HepG2 (cell line): ENCODE data around the gene MRPL36. TPM values are rescaled to one million over a fixed set of nuclear protein-coding genes. Genes with fewer than 3 reads are reported as not detected.

Experiments used
- ATAC-seq: fragments of 200-7000 bp; cut with Tn5 transposase; 3 replicates; pipeline ENCODE4 v1.9.1; 2020; ENCODE audit warnings: mild to moderate bottlenecking, moderate library complexity
- BruUV-seq: library from RNA; stranded (reverse); fragments of 400-500 nt; replicated peaks from 2 replicates; lab custom pipeline; 2021; lab: Mats Ljungman, UMichigan
- CTCF ChIA-PET: fragments of 300-600 bp; formaldehyde crosslinking; extraction: SDS; loops from one replicate; lab custom pipeline; 2021; ENCODE audit warnings: low total read pairs, inconsistent platforms, low intra/inter-chr PET ratio; lab: Yijun Ruan, JAX
- POLR2A ChIA-PET: fragments of 350-600 bp; sonication (Branson Sonifier 250); formaldehyde crosslinking; loops from one replicate; lab custom pipeline; 2020; ENCODE audit warnings: antibody characterized with exemption, inconsistent platforms; lab: Yijun Ruan, JAX
- DNase-seq: peaks from one replicate; pipeline ENCODE4 v3.0.0-alpha.2; 2015; ENCODE audit warnings: low spot score
- FAIRE-seq: peaks from 3 replicates; lab custom pipeline; 2011; peaks lifted over from hg19 to GRCh38; lab: Jason Lieb, UNC
- H2AFZ ChIP-seq: one replicate; pipeline ENCODE4 v1.6.1; 2011; ENCODE audit warnings: low read length, inconsistent platforms
- H3K27ac ChIP-seq: fragments of 300-600 bp; 3 replicates; pipeline ENCODE4 v1.8.0; 2011; ENCODE audit warnings: mixed run types, mild to moderate bottlenecking, mixed read lengths, low read length, inconsistent platforms; ENCODE audit not compliant: insufficient read depth; ENCODE audit errors: extremely low read length
- H3K27me3 ChIP-seq, 2 experiments: fragments of 200-600 bp in 1 of 2; 2 replicates in 1 of 2; 3 replicates in 1 of 2; pipeline versions ENCODE4 v1.6.0 to v1.8.0; 2011; ENCODE audit warnings: low read length in 2 of 2, mild to moderate bottlenecking in 2 of 2, moderate library complexity in 2 of 2, inconsistent platforms in 1 of 2; ENCODE audit not compliant: insufficient read depth in 2 of 2, control insufficient read depth in 1 of 2
- H3K36me3 ChIP-seq, 2 experiments: fragments of 200-600 bp in 1 of 2; replicated peaks in 1 of 2; 2 replicates in 1 of 2; 3 replicates in 1 of 2; pipeline versions ENCODE4 v1.5.1 to v1.8.0; 2011; ENCODE audit warnings: low read length in 2 of 2, inconsistent platforms in 1 of 2; ENCODE audit not compliant: insufficient read depth in 2 of 2, control insufficient read depth in 1 of 2
- H3K4me1 ChIP-seq: 2 replicates; pipeline ENCODE4 v1.5.1; 2012; ENCODE audit warnings: low read length, inconsistent platforms; ENCODE audit not compliant: insufficient read depth
- H3K4me2 ChIP-seq: 2 replicates; pipeline ENCODE4 v1.6.0; 2011; ENCODE audit warnings: low read depth, low read length, inconsistent platforms
- H3K4me3 ChIP-seq, 3 experiments: fragments of 200-600 bp in 1 of 3; sonication (generic), shearing (Covaris generic) in 1 of 3; replicated peaks in 1 of 3; 2 replicates each; pipeline ENCODE4 v1.5.1; 2011 to 2016; ENCODE audit warnings: low read length in 3 of 3, inconsistent platforms in 2 of 3, low read depth in 2 of 3, mild to moderate bottlenecking in 2 of 3, control low read depth in 1 of 3, mixed read lengths in 1 of 3; ENCODE audit not compliant: insufficient read depth in 1 of 3
- H3K79me2 ChIP-seq: one replicate; pipeline ENCODE4 v1.6.1; 2011; ENCODE audit warnings: low read length, inconsistent platforms; ENCODE audit not compliant: insufficient read depth
- H3K9ac ChIP-seq: 2 replicates; pipeline ENCODE4 v1.6.0; 2011; ENCODE audit warnings: mild to moderate bottlenecking, low read depth, low read length, inconsistent platforms; ENCODE audit not compliant: insufficient read depth
- H3K9me3 ChIP-seq: 2 replicates; pipeline ENCODE4 v1.5.1; 2012; ENCODE audit warnings: mild to moderate bottlenecking, low read length
- H4K20me1 ChIP-seq: 2 replicates; pipeline ENCODE4 v1.6.0; 2011; ENCODE audit warnings: inconsistent platforms, mild to moderate bottlenecking, low read length, moderate library complexity; ENCODE audit not compliant: insufficient read depth
- CREM ChIP-seq, 2 experiments: sonication (generic) in 1 of 2; formaldehyde crosslinking in 1 of 2; IDR thresholded peaks; 2 replicates each; pipeline versions ENCODE4 v1.4.0 to v1.6.1; 2016 to 2020; ENCODE audit warnings: antibody characterized with exemption in 1 of 2, mild to moderate bottlenecking in 1 of 2, missing genetic modification reagents in 1 of 2
- ELF4 ChIP-seq: sonication (generic); formaldehyde crosslinking; IDR thresholded peaks from 2 replicates; pipeline ENCODE4 v1.5.0; 2020; ENCODE audit warnings: missing genetic modification reagents, mild to moderate bottlenecking, moderate library complexity, borderline replicate concordance
- GLMP ChIP-seq: sonication (generic); formaldehyde crosslinking; IDR thresholded peaks from 2 replicates; pipeline ENCODE4 v1.9.0; 2021; ENCODE audit warnings: missing genetic modification reagents, mild to moderate bottlenecking, borderline replicate concordance
- MAFK ChIP-seq, 2 experiments: IDR thresholded peaks in 1 of 2; conservative IDR thresholded peaks in 1 of 2; 2 replicates each; pipeline ENCODE4 v1.6.1; 2011; ENCODE audit warnings: improper control_type of control experiment in 2 of 2, low read length in 2 of 2
- MTF1 ChIP-seq: sonication (generic); formaldehyde crosslinking; IDR thresholded peaks from 2 replicates; pipeline ENCODE4 v1.5.0; 2020; ENCODE audit warnings: missing genetic modification reagents
- RARA ChIP-seq: IDR thresholded peaks from 2 replicates; pipeline ENCODE4 v1.6.1; 2016; ENCODE audit warnings: missing genetic modification reagents, missing compliant biosample characterization
- TBX3 ChIP-seq: fragments of 450-650 bp; IDR thresholded peaks from 2 replicates; pipeline ENCODE4 v1.6.1; 2017; ENCODE audit warnings: antibody characterized with exemption, mild to moderate bottlenecking, inconsistent platforms, borderline replicate concordance
- WGBS: methylation state at CpG from one replicate; pipeline ENCODE4 v1.1.6; 2017; ENCODE audit warnings: low lambda C conversion rate; 5-methylcytosine and 5-hydroxymethylcytosine counted together
- in situ Hi-C: cut with HindIII; loops from 2 replicates; pipeline ENCODE4 v1.10.0; 2017; ENCODE audit warnings: low pct_unique_long_range_greater_than_20kb; ENCODE audit not compliant: extremely low pct_ligation_motif_present
- intact Hi-C: fragments of 100-400 bp; cut with micrococcal nuclease; formaldehyde crosslinking; loops from one replicate; pipeline ENCODE4 v1.10.0; 2022; ENCODE audit not compliant: unreplicated experiment
- polyA plus RNA-seq, 8 experiments: library from polyadenylated mRNA; depleted of rRNA in 3 of 8; stranded (reverse) in 7 of 8; unstranded in 1 of 8; fragments of >200 nt; fragmentation: Illumina TruSeq in 4 of 8; extraction: Trizol in 4 of 8; gene quantifications; 2 replicates each; pipeline versions ENCODE4 v1.2.1 to v1.2.3, GENCODE V29; 2011 to 2016; ENCODE audit warnings: low read depth in 4 of 8, missing spikeins in 1 of 8, mixed read lengths in 1 of 8; ENCODE audit not compliant: insufficient read depth in 1 of 8
- total RNA-seq, 5 experiments: library from RNA; depleted of rRNA; stranded (reverse); fragments of >200 nt; fragmentation: Illumina TruSeq; extraction: Trizol; gene quantifications; 2 replicates each; pipeline ENCODE4 v1.2.3, GENCODE V29; 2016; ENCODE audit warnings: low read depth in 1 of 5
- TF ChIP-seq, protein P1 (sequence below): sonication (generic); formaldehyde crosslinking; IDR thresholded peaks from 2 replicates; pipeline ENCODE4 v1.4.0; 2020; ENCODE audit warnings: mild to moderate bottlenecking, low read depth, missing genetic modification reagents
- TF ChIP-seq, protein P2 (sequence below): sonication (generic); formaldehyde crosslinking; IDR thresholded peaks from 2 replicates; pipeline ENCODE4 v1.5.1; 2020; ENCODE audit warnings: missing genetic modification reagents, mild to moderate bottlenecking, borderline replicate concordance

The MRPL36 gene
- total and polyA plus RNA-seq, 2 of the 13 experiments (the other 11 are each of a cell fraction or from before 2014, with no cell fraction given): 71.3 to 113 TPM

- ATAC-seq (no peak), DNase-seq (no peak)
Measured at GRCh38 chr5:1752881-1753280, 46.8 kb downstream of the MRPL36 start.

More at GRCh38 chr5:1752881-1753280, 46.8 kb downstream of the MRPL36 start:
- Histone ChIP-seq H3K9me3 (no peaks in the 10 kb centered on the region), H3K36me3 (no peaks in the 10 kb centered on the region), H3K4me2 (no peak overlapping the region), H4K20me1 (no peaks in the 10 kb centered on the region), H3K27ac (no peak overlapping the region), H3K4me3 (no peak overlapping the region), H3K27me3 (peaks cover 6 to 70% of the 10 kb centered on the region in 2 experiments; a peak in 4 of 5 replicates), H3K79me2 (no peaks in the 10 kb centered on the region), H3K4me1 (no peaks in the 10 kb centered on the region), H3K9ac (no peak overlapping the region), H2AFZ (no peak overlapping the region)
- FAIRE-seq: no peak
- 16% methylated on average over 10 of the region's 16 CpGs for WGBS
- in situ Hi-C loops (no loop called here), intact Hi-C loops (no loop called here)
- ChIA-PET POLR2A (no interaction called here), CTCF (no interaction called here)
- BruUV-seq: no TSS peak
- TF ChIP-seq, protein P1, sequence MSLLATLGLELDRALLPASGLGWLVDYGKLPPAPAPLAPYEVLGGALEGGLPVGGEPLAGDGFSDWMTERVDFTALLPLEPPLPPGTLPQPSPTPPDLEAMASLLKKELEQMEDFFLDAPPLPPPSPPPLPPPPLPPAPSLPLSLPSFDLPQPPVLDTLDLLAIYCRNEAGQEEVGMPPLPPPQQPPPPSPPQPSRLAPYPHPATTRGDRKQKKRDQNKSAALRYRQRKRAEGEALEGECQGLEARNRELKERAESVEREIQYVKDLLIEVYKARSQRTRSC (CRISPR knock-in tag): no peak
- TF ChIP-seq MAFK (conservative IDR thresholded peaks at IDR 0.05 in 1 of 2, IDR thresholded peaks at IDR 0.05 in 1 of 2; ENCODE audit: low read length in 2 of 2): no peak
- TF ChIP-seq, protein P2, sequence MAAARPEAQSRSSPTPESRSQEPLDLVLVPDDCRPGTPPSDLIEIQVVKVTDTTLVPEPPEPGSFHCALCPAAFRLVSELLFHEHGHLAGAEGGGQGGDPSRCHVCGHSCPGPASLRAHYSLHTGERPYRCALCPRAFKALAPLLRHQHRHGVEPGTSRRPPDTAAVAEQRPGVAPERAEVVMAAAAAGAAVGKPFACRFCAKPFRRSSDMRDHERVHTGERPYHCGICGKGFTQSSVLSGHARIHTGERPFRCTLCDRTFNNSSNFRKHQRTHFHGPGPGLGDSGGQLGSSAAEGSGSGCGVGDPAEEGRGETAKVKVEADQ (CRISPR knock-in tag): no peak
- no peak for TF ChIP-seq ELF4 (CRISPR knock-in tag)
- TF ChIP-seq TBX3: no peak
- no peak for TF ChIP-seq CREM (IDR thresholded peaks at IDR 0.05)
- TF ChIP-seq CREM (CRISPR knock-in tag; IDR thresholded peaks at IDR 0.05): no peak
- no peak for TF ChIP-seq GLMP (CRISPR knock-in tag)
- TF ChIP-seq MTF1 (CRISPR knock-in tag): no peak
- TF ChIP-seq RARA (CRISPR knock-in tag): no peak
